Panc1 (cell line): ENCODE results near the gene MYO16. TPM values are rescaled to one million over a fixed set of nuclear protein-coding genes. Genes with fewer than 3 reads are reported as not detected.

Source experiments
- ATAC-seq: fragments of 200-7000 bp; cut with Tn5 transposase; 2 replicates; pipeline ENCODE4 v1.9.1; 2020; ENCODE audit warnings: mild to moderate bottlenecking, moderate library complexity
- BruUV-seq: library from RNA; stranded (reverse); fragments of 400-500 nt; replicated peaks from 2 replicates; lab custom pipeline; 2021; lab: Mats Ljungman, UMichigan
- CTCF ChIA-PET: fragments of 300-600 bp; sonication (Branson Sonifier 250); formaldehyde crosslinking; loops from one replicate; lab custom pipeline; 2022; ENCODE audit warnings: antibody characterized with exemption; lab: Charles Lee
- POLR2A ChIA-PET: fragments of 300-600 bp; sonication (Branson Sonifier 250); formaldehyde crosslinking; loops from one replicate; lab custom pipeline; 2022; ENCODE audit warnings: antibody characterized with exemption; lab: Charles Lee
- DNase-seq: peaks from one replicate; pipeline ENCODE4 v3.0.0-alpha.2; 2010; ENCODE audit warnings: low read depth, low spot score
- H3K27ac ChIP-seq: 2 replicates; pipeline ENCODE4 v1.5.1; 2011; ENCODE audit warnings: mild to moderate bottlenecking, low read length, inconsistent platforms
- H3K27me3 ChIP-seq: fragments of 200-500 bp; sonication (Bioruptor generic); 2 replicates; pipeline ENCODE4 v1.6.0; 2014; ENCODE audit warnings: low read length, inconsistent platforms; ENCODE audit not compliant: control insufficient read depth, insufficient read depth
- H3K36me3 ChIP-seq: fragments of 200-500 bp; sonication (Bioruptor generic); 2 replicates; pipeline ENCODE4 v1.5.1; 2014; ENCODE audit warnings: inconsistent platforms, mild to moderate bottlenecking, low read length, moderate library complexity; ENCODE audit not compliant: control insufficient read depth, insufficient read depth
- H3K4me1 ChIP-seq: 2 replicates; pipeline ENCODE4 v1.5.1; 2011; ENCODE audit warnings: inconsistent platforms, mild to moderate bottlenecking, low read length, moderate library complexity; ENCODE audit not compliant: control insufficient read depth, insufficient read depth
- H3K4me3 ChIP-seq, 2 experiments: 2 replicates each; pipeline ENCODE4 v1.5.1; 2011 to 2012; ENCODE audit warnings: low read depth in 2 of 2, low read length in 2 of 2, mild to moderate bottlenecking in 2 of 2, inconsistent platforms in 1 of 2, moderate library complexity in 1 of 2
- H3K9me3 ChIP-seq: fragments of 200-500 bp; sonication (Bioruptor generic); 2 replicates; pipeline ENCODE4 v1.5.1; 2014; ENCODE audit warnings: low read depth, mild to moderate bottlenecking, inconsistent platforms, low read length, moderate library complexity; ENCODE audit not compliant: control insufficient read depth, insufficient read depth
- CTCF ChIP-seq: fragments of 450-650 bp; IDR thresholded peaks from 2 replicates; pipeline ENCODE4 v1.5.1; 2017; ENCODE audit warnings: mild to moderate bottlenecking
- POLR2AphosphoS5 ChIP-seq: IDR thresholded peaks from 2 replicates; pipeline ENCODE4 v1.6.1; 2012; ENCODE audit warnings: mild to moderate bottlenecking, low read depth, low read length, moderate library complexity
- REST ChIP-seq, 2 experiments: IDR thresholded peaks; 2 replicates each; pipeline ENCODE4 v1.6.1; 2011 to 2012; ENCODE audit warnings: low read depth in 2 of 2, control low read depth in 1 of 2, low read length in 1 of 2, mild to moderate bottlenecking in 1 of 2, moderate library complexity in 1 of 2; ENCODE audit not compliant: insufficient read depth in 1 of 2
- SIN3A ChIP-seq: IDR thresholded peaks from 2 replicates; pipeline ENCODE4 v1.6.1; 2012; ENCODE audit warnings: low read depth, mild to moderate bottlenecking, low read length, moderate library complexity, borderline replicate concordance; ENCODE audit not compliant: insufficient read depth
- TCF7L2 ChIP-seq: IDR thresholded peaks from 2 replicates; pipeline ENCODE4 v1.6.1; 2011; ENCODE audit warnings: mild to moderate bottlenecking, low read depth, low read length, inconsistent platforms
- in situ Hi-C: cut with HindIII; loops from 2 replicates; pipeline ENCODE4 v1.10.0; 2016; ENCODE audit warnings: low sequenced_read_pairs, low pct_unique_long_range_greater_than_20kb
- intact Hi-C: fragments of 100-400 bp; cut with micrococcal nuclease; formaldehyde crosslinking; loops from one replicate; pipeline ENCODE4 v1.10.0; 2022; ENCODE audit not compliant: unreplicated experiment
- total RNA-seq: library from RNA; stranded (reverse); gene quantifications from one replicate; pipeline ENCODE4 v1.2.1, GENCODE V29; 2021; ENCODE audit not compliant: unreplicated experiment

The MYO16 gene
- total RNA-seq, 1 experiment from 2014 or later, result 0.08 TPM

DNA sequence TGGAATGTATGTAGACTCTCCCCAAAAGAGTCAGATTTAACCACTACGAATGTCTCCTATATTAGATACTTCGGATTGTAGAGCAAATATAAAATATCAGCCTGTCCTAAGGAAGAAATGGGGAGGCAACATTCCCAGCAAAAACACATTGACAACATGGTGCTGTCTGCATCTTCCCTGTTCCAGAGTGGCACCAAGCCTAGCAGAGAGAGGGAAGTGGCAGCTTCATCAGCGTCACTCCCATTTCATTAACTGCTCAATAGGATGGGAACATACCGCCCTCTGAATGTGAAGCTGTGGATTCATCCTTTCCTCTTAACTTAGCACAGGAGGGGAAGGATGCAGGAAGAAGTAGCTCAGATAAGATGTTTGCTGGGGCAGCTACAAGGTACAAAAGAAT is 45.4 kb downstream of the MYO16 start:
- intact Hi-C loops, result no loop called here
- no peak overlapping the region for H3K27ac ChIP-seq
- no peaks in the 10 kb centered on the region for H3K9me3 ChIP-seq
- BruUV-seq, result no TSS peak
- H3K4me3 ChIP-seq, result no peak overlapping the region
- CTCF ChIA-PET, result interaction anchor here (0.6 kb wide), 1 partner anchor 398 kb away, joined by 3 read pairs; no protein-coding TSS in a partner anchor
- no peaks in the 10 kb centered on the region for H3K4me1 ChIP-seq
- TF ChIP-seq TCF7L2, result no peak
- TF ChIP-seq CTCF, result no peak
- TF ChIP-seq SIN3A, result no peak
- no peak for TF ChIP-seq POLR2AphosphoS5
- no peak for TF ChIP-seq REST (IDR thresholded peaks at IDR 0.05; ENCODE audit: insufficient read depth in 1 of 2, low read depth in 2 of 2, low read length in 1 of 2)
- POLR2A ChIA-PET, result no interaction called here
- H3K36me3 ChIP-seq, result no peaks in the 10 kb centered on the region
- H3K27me3 ChIP-seq, result no peaks in the 10 kb centered on the region
- in situ Hi-C loops, result no loop called here
- ATAC-seq (no peak), DNase-seq (no peak)

GRCh38 chr13:108676620-108677019 is 47.2 kb downstream of the MYO16 start:
- ATAC-seq, result no peak
- ChIA-PET POLR2A (no interaction called here), CTCF (no interaction called here)
- Histone ChIP-seq H3K27me3 (no peaks in the 10 kb centered on the region), H3K4me3 (no peak overlapping the region), H3K9me3 (no peaks in the 10 kb centered on the region), H3K36me3 (no peaks in the 10 kb centered on the region), H3K27ac (no peak overlapping the region), H3K4me1 (no peaks in the 10 kb centered on the region)
- TF ChIP-seq TCF7L2 (no peak), CTCF (no peak), REST (IDR thresholded peaks at IDR 0.05; ENCODE audit: insufficient read depth in 1 of 2, low read depth in 2 of 2, low read length in 1 of 2) (no peak), SIN3A (no peak), POLR2AphosphoS5 (no peak)
- intact Hi-C loops (no loop called here), in situ Hi-C loops (no loop called here)
- no TSS peak for BruUV-seq
- no peak for DNase-seq
